Kidney (tissue), 14 donors: ENCODE measurements around the gene CCNB2. TPM values are rescaled to one million over a fixed set of nuclear protein-coding genes. Genes with fewer than 3 reads are reported as not detected.

ENCODE experiments used
- DNase-seq, 5 donors: peaks; one replicate each; pipeline ENCODE4 v3.0.0-alpha.2; 2013 to 2020
- FAIRE-seq: peaks from 2 replicates; lab custom pipeline; 2012; peaks lifted over from hg19 to GRCh38; lab: Jason Lieb, UNC
- H3K27ac ChIP-seq, 2 donors: one replicate each; pipeline ENCODE4 v1.7.0; 2013; ENCODE audit warnings: low read depth in 2 of 2, low read length in 2 of 2, inconsistent platforms in 1 of 2
- H3K27me3 ChIP-seq: one replicate; pipeline ENCODE4 v1.7.1; 2013; ENCODE audit warnings: low read length, inconsistent platforms; ENCODE audit not compliant: control insufficient read depth, insufficient read depth
- H3K36me3 ChIP-seq, 3 donors: one replicate each; pipeline versions ENCODE4 v1.7.0 to v1.7.1; 2013; ENCODE audit warnings: low read length in 3 of 3, control low read depth in 1 of 3, inconsistent platforms in 1 of 3; ENCODE audit not compliant: insufficient read depth in 3 of 3, control insufficient read depth in 2 of 3
- H3K4me1 ChIP-seq, 3 donors: one replicate each; pipeline versions ENCODE4 v1.7.0 to v1.7.1; 2013; ENCODE audit warnings: low read length in 3 of 3, inconsistent platforms in 1 of 3, low read depth in 1 of 3; ENCODE audit not compliant: control insufficient read depth in 2 of 3, insufficient read depth in 2 of 3
- H3K4me3 ChIP-seq, 3 donors: one replicate each; pipeline versions ENCODE4 v1.7.0 to v1.8.1; 2013; ENCODE audit warnings: low read length in 3 of 3, control low read depth in 1 of 3, inconsistent platforms in 1 of 3
- H3K9ac ChIP-seq, 3 donors: one replicate each; pipeline versions ENCODE4 v1.7.0 to v1.7.1; 2013; ENCODE audit warnings: low read length in 3 of 3, control low read depth in 1 of 3, inconsistent platforms in 1 of 3
- H3K9me3 ChIP-seq, 3 donors: one replicate each; pipeline versions ENCODE4 v1.7.0 to v1.7.1; 2013; ENCODE audit warnings: low read length in 3 of 3, control low read depth in 1 of 3, inconsistent platforms in 1 of 3; ENCODE audit not compliant: control insufficient read depth in 2 of 3, insufficient read depth in 1 of 3
- intact Hi-C: fragments of 100-400 bp; cut with DNase I; formaldehyde crosslinking; loops from one replicate; pipeline ENCODE4 v1.11.1; 2022
- polyA plus RNA-seq: library from polyadenylated mRNA; stranded (reverse); fragments of 350-450 nt; fragmentation: Illumina TruSeq; extraction: RNeasy Lipid Tissue Mini Kit (QIAGEN cat#74804); gene quantifications from one replicate; pipeline ENCODE4 v1.2.3, GENCODE V29; 2014; ENCODE audit warnings: low read depth, low replicate concordance; ENCODE audit not compliant: insufficient read depth
- total RNA-seq: library from RNA; stranded (reverse); fragmentation: NEBNext Ultra II Directional; extraction: Animal tissue kit (Norgen Biotek cat#: 25700); gene quantifications from one replicate; pipeline ENCODE4 v1.2.1, GENCODE V29; 2021
- TF ChIP-seq, protein P1 (sequence below): IDR thresholded peaks from 3 replicates; pipeline ENCODE4 v1.5.1; 2012; ENCODE audit warnings: mild to moderate bottlenecking, moderate library complexity, borderline replicate concordance; ENCODE audit not compliant: insufficient read depth; ENCODE audit errors: extremely low read depth
- donor health status: control.
- donor health status: control.
- donor health status: control.
- donor health status: control.
- donor health status: control.
- donor health status: DM: yes; HTN: yes; CAD: no.
- donor health status: Normal renal cell carcinoma (clear cell type).

The CCNB2 gene
- total and polyA plus RNA-seq, 2 donors from 2014 or later, result 0.26 to 0.94 TPM

GRCh38 chr15:59063042-59063441, 41.9 kb upstream of the CCNB2 start:
- no peak overlapping the region for H3K27ac ChIP-seq
- TF ChIP-seq, protein P1, sequence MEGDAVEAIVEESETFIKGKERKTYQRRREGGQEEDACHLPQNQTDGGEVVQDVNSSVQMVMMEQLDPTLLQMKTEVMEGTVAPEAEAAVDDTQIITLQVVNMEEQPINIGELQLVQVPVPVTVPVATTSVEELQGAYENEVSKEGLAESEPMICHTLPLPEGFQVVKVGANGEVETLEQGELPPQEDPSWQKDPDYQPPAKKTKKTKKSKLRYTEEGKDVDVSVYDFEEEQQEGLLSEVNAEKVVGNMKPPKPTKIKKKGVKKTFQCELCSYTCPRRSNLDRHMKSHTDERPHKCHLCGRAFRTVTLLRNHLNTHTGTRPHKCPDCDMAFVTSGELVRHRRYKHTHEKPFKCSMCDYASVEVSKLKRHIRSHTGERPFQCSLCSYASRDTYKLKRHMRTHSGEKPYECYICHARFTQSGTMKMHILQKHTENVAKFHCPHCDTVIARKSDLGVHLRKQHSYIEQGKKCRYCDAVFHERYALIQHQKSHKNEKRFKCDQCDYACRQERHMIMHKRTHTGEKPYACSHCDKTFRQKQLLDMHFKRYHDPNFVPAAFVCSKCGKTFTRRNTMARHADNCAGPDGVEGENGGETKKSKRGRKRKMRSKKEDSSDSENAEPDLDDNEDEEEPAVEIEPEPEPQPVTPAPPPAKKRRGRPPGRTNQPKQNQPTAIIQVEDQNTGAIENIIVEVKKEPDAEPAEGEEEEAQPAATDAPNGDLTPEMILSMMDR, result no peak
- FAIRE-seq (no peak), DNase-seq (no peak)
- no peaks in the 10 kb centered on the region for H3K4me1 ChIP-seq
- intact Hi-C loops, result no loop called here
- no peak overlapping the region for H3K4me3 ChIP-seq
- H3K27me3 ChIP-seq, result no peaks in the 10 kb centered on the region
- no peak overlapping the region for H3K9ac ChIP-seq
- H3K36me3 ChIP-seq, result peaks cover 11 to 44% (median 22%) of the 10 kb centered on the region in 3 donors
- no peaks in the 10 kb centered on the region for H3K9me3 ChIP-seq

GRCh38 chr15:59069430-59069829, 35.5 kb upstream of the CCNB2 start:
- no peak overlapping the region for H3K4me3 ChIP-seq
- peaks cover 7 to 27% (median 15%) of the 10 kb centered on the region in 3 donors for H3K36me3 ChIP-seq
- no peaks in the 10 kb centered on the region for H3K4me1 ChIP-seq
- no peaks in the 10 kb centered on the region for H3K27me3 ChIP-seq
- H3K9ac ChIP-seq, result no peak overlapping the region
- FAIRE-seq (no peak), DNase-seq (no peak)
- intact Hi-C loops, result no loop called here
- TF ChIP-seq, protein P1, result no peak
- H3K9me3 ChIP-seq, result peaks cover 0 to 3% (median 0%) of the 10 kb centered on the region in 3 donors
- no peak overlapping the region for H3K27ac ChIP-seq

DNA sequence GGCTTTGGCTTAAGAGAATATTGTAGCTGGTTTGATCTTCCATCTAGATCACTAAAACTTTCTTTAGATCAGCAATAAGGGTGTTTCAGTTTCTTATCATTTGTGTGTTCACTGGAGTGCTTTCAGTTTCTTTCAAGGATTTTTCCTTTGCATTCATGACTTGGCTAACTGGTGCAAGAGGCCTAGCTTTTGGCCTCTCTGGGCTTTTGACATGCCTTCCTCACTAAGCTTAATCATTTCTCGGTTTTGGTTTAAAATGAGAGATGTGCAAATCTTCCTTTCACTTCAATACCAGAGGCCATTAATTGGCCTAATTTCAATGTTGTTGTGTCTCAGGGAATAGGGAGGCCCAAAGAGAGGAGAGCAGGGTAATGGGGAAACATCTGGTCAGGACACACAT, 30.3 kb upstream of the CCNB2 start:
- Histone ChIP-seq H3K4me1 (no peaks in the 10 kb centered on the region), H3K4me3 (no peak overlapping the region), H3K36me3 (peaks cover 2 to 18% (median 3%) of the 10 kb centered on the region in 3 donors), H3K9me3 (peaks cover 0 to 3% (median 0%) of the 10 kb centered on the region in 3 donors), H3K27ac (no peak overlapping the region), H3K27me3 (no peaks in the 10 kb centered on the region), H3K9ac (no peak overlapping the region)
- no peak for FAIRE-seq
- no peak for DNase-seq
- intact Hi-C loops, result no loop called here
- TF ChIP-seq, protein P1, result no peak

DNA sequence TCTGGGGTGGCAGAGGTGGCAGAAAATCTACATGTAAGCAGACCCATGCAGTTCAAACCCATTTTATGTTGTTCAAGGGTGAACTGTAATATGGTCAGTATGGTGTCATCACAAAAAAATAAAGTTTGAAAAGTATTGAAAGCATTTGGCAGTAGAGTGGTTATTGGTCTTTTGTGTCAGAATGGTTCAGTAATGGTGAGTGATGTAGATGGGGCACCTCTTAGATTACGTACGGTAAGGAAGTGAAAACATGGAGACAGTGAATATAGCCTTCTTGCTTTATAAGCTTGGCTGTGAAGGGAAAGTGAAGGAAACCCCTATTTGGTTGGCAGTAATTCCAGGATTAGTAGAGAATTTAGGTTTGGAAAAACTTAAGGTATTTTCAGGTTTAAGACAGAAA, 17.2 kb upstream of the CCNB2 start:
- FAIRE-seq (no peak), DNase-seq (no peak)
- H3K9me3 ChIP-seq, result no peaks in the 10 kb centered on the region
- H3K27me3 ChIP-seq, result no peaks in the 10 kb centered on the region
- H3K36me3 ChIP-seq, result peaks cover 2 to 22% (median 15%) of the 10 kb centered on the region in 3 donors
- no peak overlapping the region for H3K4me3 ChIP-seq
- intact Hi-C loops, result no loop called here
- TF ChIP-seq, protein P1, result no peak
- H3K4me1 ChIP-seq, result no peaks in the 10 kb centered on the region
- no peak overlapping the region for H3K9ac ChIP-seq
- no peak overlapping the region for H3K27ac ChIP-seq
